Heart left ventricle (tissue), 16 donors: Measurements from ENCODE around the gene DVL1. TPM values are rescaled to one million over a fixed set of nuclear protein-coding genes. Genes with fewer than 3 reads are reported as not detected.
A peak's percentile ranks its signal among the peaks of the same experiment; 100 is the strongest.

Experiments used
- ATAC-seq, 4 donors: fragments of 200-7000 bp; cut with Tn5 transposase; one replicate each; pipeline ENCODE4 v1.9.1; 2020 to 2022; ENCODE audit warnings: moderate library complexity in 4 of 4, mild to moderate bottlenecking in 3 of 4, moderate number of reproducible peaks in 1 of 4
- DNase-seq, 5 donors: peaks; one replicate each; pipeline ENCODE4 v3.0.0-alpha.2; 2020
- H3K27ac ChIP-seq, 12 donors: fragments of 200-600 bp; sonication (generic) in 4 of 12; one replicate each; pipeline versions ENCODE4 v1.5.0 to v1.8.0; 2016 to 2022; ENCODE audit warnings: mild to moderate bottlenecking in 2 of 12
- H3K27me3 ChIP-seq, 9 donors: fragments of 200-600 bp; sonication (generic) in 2 of 9; one replicate each; pipeline versions ENCODE4 v1.5.1 to v1.8.0; 2016 to 2022; ENCODE audit warnings: mild to moderate bottlenecking in 3 of 9
- H3K36me3 ChIP-seq, 9 donors: fragments of 200-600 bp; sonication (generic) in 2 of 9; one replicate each; pipeline versions ENCODE4 v1.5.0 to v1.8.0; 2018 to 2022; ENCODE audit warnings: mild to moderate bottlenecking in 2 of 9
- H3K4me1 ChIP-seq, 12 donors: fragments of 200-600 bp; sonication (generic) in 4 of 12; one replicate each; pipeline versions ENCODE4 v1.5.0 to v1.8.0; 2016 to 2022; ENCODE audit warnings: mild to moderate bottlenecking in 3 of 12
- H3K4me3 ChIP-seq, 12 donors: fragments of 200-600 bp; sonication (generic) in 4 of 12; one replicate each; pipeline versions ENCODE4 v1.5.0 to v1.8.0; 2017 to 2022; ENCODE audit warnings: mild to moderate bottlenecking in 9 of 12, moderate library complexity in 4 of 12
- H3K9me3 ChIP-seq, 12 donors: fragments of 200-600 bp; sonication (generic) in 4 of 12; one replicate each; pipeline versions ENCODE4 v1.5.0 to v1.8.0; 2016 to 2022; ENCODE audit warnings: mild to moderate bottlenecking in 1 of 12
- CTCF ChIP-seq, 12 donors: fragments of 200-600 bp; sonication (generic) in 4 of 12; IDR thresholded peaks; one replicate each; pipeline versions ENCODE4 v1.5.0 to v1.8.0; 2018 to 2022; ENCODE audit warnings: antibody characterized with exemption in 12 of 12, mild to moderate bottlenecking in 5 of 12
- POLR2A ChIP-seq, 2 donors: fragments of 450-650 bp; IDR thresholded peaks; one replicate each; pipeline ENCODE4 v1.6.1; 2017; ENCODE audit warnings: antibody characterized with exemption in 2 of 2, mild to moderate bottlenecking in 2 of 2, moderate library complexity in 2 of 2
- WGBS, 4 donors: extraction: QIAGEN DNeasy Blood & Tissue Kit in 2 of 4; methylation state at CpG; one replicate each; pipeline versions ENCODE4 v1.1.5 to v1.1.7; 2013 to 2018; 5-methylcytosine and 5-hydroxymethylcytosine counted together
- intact Hi-C, 10 donors: fragments of 100-400 bp; cut with DNase I; formaldehyde crosslinking; loops; one replicate each; pipeline versions ENCODE4 v1.11.1 to v1.14.2; 2022
- polyA plus RNA-seq, 2 donors: library from polyadenylated mRNA; stranded (reverse); fragments of 200-250 nt; gene quantifications; one replicate each; pipeline ENCODE4 v1.2.3, GENCODE V29; 2013
- total RNA-seq, 9 donors: library from RNA; depleted of rRNA in 2 of 9; stranded (reverse); fragments of >200 nt in 2 of 9; fragmentation: NEBNext Ultra II Directional in 3 of 9; extraction: Animal tissue kit (Norgen Biotek cat#: 25700) in 3 of 9; gene quantifications; one replicate each; pipeline versions ENCODE4 v1.1.0 to v1.2.4, GENCODE V29; 2016 to 2023
- donor health status: ischemic (EF 13 %, LVEDD 7.1; RV severe dilation, severe dysfunction).
- donor health status: healthy with polysubstance abuse.
- donor health status: DM: no; HTN: yes; CAD: no.
- donor health status: DM: no; HTN: no; CAD: no.
- donor health status: ischemic (EF 25% LVEDD 6.9; RV normal size, moderate dysfunction).
- donor health status: ischemic (EF 25% LVEDD 5.7; RV mildly dilated, moderate dysfunction).
- donor health status: healthy.
- donor health status: DM: yes; HTN: yes; CAD: no.
- donor health status: ischemic (EF 35%, LVEDD 5.7; RV mildly dilated, moderate dysfunction).
- donor health status: nonischemic (EF 11% LVEDD 7.7; RV severe dilation, severe dysfunction).
- donor health status: DM: yes; HTN: yes; CAD: no.
- donor health status: PGD.
- donor health status: ischemic (EF 29% LVEDD 5.4; RV normal size, mild dysfunction).
- donor health status: nonischemic (EF 23%, LVEDD 6.1; RV moderate dilation, normal function).

The DVL1 gene
- total and polyA plus RNA-seq, 11 donors, result 75.3 to 177 (median 87.1) TPM

- Histone ChIP-seq H3K4me3 (peak overlapping the region in 10 of 12 donors; percentile 82 to 95 (median 90)), H3K4me1 (peaks cover 18 to 60% (median 45%) of the 10 kb centered on the region in 12 donors), H3K9me3 (no peaks in the 10 kb centered on the region), H3K27ac (peak overlapping the region; percentile 46 to 87 (median 80)), H3K36me3 (peaks cover 0 to 16% (median 9%) of the 10 kb centered on the region in 9 donors), H3K27me3 (no peaks in the 10 kb centered on the region)
- intact Hi-C loops, result no loop called here
- TF ChIP-seq POLR2A (IDR thresholded peaks at IDR 0.05) (no peak), CTCF (IDR thresholded peaks at IDR 0.05) (peak in 2 of 12 donors; percentile 8)
- no peak for ATAC-seq
- DNase-seq, result no peak
- 24 to 43% (median 32%) methylated on average over 7 to 11 of the region's 11 CpGs for WGBS, 4 donors
Observed at GRCh38 chr1:1306070-1306660, 43.1 kb downstream of the DVL1 start.

GRCh38 chr1:1305300-1306069 lies 43.7 kb downstream of the DVL1 start:
- WGBS, 4 donors, result 22 to 46% (median 32%) methylated on average over 14 to 25 of the region's 25 CpGs
- TF ChIP-seq CTCF (IDR thresholded peaks at IDR 0.05) (peak in 1 of 12 donors; percentile 13), POLR2A (IDR thresholded peaks at IDR 0.05) (no peak)
- peaks cover 0 to 10% (median 3%) of the 10 kb centered on the region in 9 donors for H3K36me3 ChIP-seq
- ATAC-seq, result peak; percentile 9 to 58 (median 22)
- DNase-seq, result peak; percentile 72 to 87 (median 82)
- H3K27ac ChIP-seq, result peak overlapping the region; percentile 46 to 87 (median 80)
- peaks cover 18 to 60% (median 45%) of the 10 kb centered on the region in 12 donors for H3K4me1 ChIP-seq
- intact Hi-C loops, result no loop called here
- no peaks in the 10 kb centered on the region for H3K27me3 ChIP-seq
- H3K9me3 ChIP-seq, result no peaks in the 10 kb centered on the region
- peak overlapping the region; percentile 17 to 95 (median 90) for H3K4me3 ChIP-seq

GRCh38 chr1:1304331-1305299 lies 44.6 kb downstream of the DVL1 start:
- ATAC-seq, result peak; percentile 0 to 50 (median 8)
- peaks cover 18 to 56% (median 43%) of the 10 kb centered on the region in 12 donors for H3K4me1 ChIP-seq
- peak overlapping the region; percentile 17 to 95 (median 90) for H3K4me3 ChIP-seq

More at GRCh38 chr1:1304331-1305299, 44.6 kb downstream of the DVL1 start:
- Histone ChIP-seq H3K9me3 (no peaks in the 10 kb centered on the region), H3K27me3 (no peaks in the 10 kb centered on the region), H3K27ac (peak overlapping the region; percentile 46 to 87 (median 80)), H3K36me3 (peaks cover 0 to 10% (median 0%) of the 10 kb centered on the region in 9 donors)
- peak; percentile 82 to 91 (median 85) for DNase-seq
- intact Hi-C loops, result no loop called here
- 20 to 36% (median 30%) methylated on average over 15 to 29 of the region's 29 CpGs for WGBS, 4 donors
- TF ChIP-seq POLR2A (IDR thresholded peaks at IDR 0.05) (peak in 1 of 2 donors; percentile 16), CTCF (IDR thresholded peaks at IDR 0.05) (no peak)
